H1 (cell line): Measurements from ENCODE around the gene ROR1. TPM values are rescaled to one million over a fixed set of nuclear protein-coding genes. Genes with fewer than 3 reads are reported as not detected.

Experiments used
- CTCF ChIA-PET: fragments of 300-600 bp; sonication (Branson Sonifier 250); formaldehyde crosslinking; loops from one replicate; lab custom pipeline; 2021; ENCODE audit not compliant: partially characterized antibody; lab: Charles Lee
- POLR2A ChIA-PET: fragments of 300-600 bp; sonication (Branson Sonifier 250); formaldehyde crosslinking; loops from one replicate; lab custom pipeline; 2021; ENCODE audit warnings: inconsistent platforms; ENCODE audit not compliant: partially characterized antibody; lab: Charles Lee
- DNase-seq, 2 experiments: peaks; one replicate each; pipeline versions ENCODE4 v3.0.0 to v3.0.0-alpha.2; 2010 to 2022; ENCODE audit warnings: low spot score in 2 of 2, low read depth in 1 of 2, mixed read lengths in 1 of 2
- FAIRE-seq: peaks from 2 replicates; lab custom pipeline; 2011; peaks lifted over from hg19 to GRCh38; lab: Jason Lieb, UNC
- H2AFZ ChIP-seq: 2 replicates; pipeline ENCODE4 v1.8.1; 2012; ENCODE audit warnings: low read length, inconsistent platforms
- H2AK5ac ChIP-seq: 2 replicates; pipeline ENCODE4 v1.6.1; 2013; ENCODE audit warnings: low read depth, low read length
- H2BK120ac ChIP-seq: replicated peaks from 2 replicates; pipeline ENCODE3; 2013; ENCODE audit warnings: low read depth, low read length, inconsistent platforms
- H2BK12ac ChIP-seq: 2 replicates; pipeline ENCODE4 v1.6.1; 2013; ENCODE audit warnings: low read depth, low read length
- H2BK15ac ChIP-seq: 2 replicates; pipeline ENCODE4 v1.6.1; 2013; ENCODE audit warnings: low read length
- H2BK20ac ChIP-seq: 2 replicates; pipeline ENCODE4 v1.6.1; 2013; ENCODE audit warnings: low read length
- H2BK5ac ChIP-seq: 2 replicates; pipeline ENCODE4 v1.6.1; 2013; ENCODE audit warnings: low read depth, low read length
- H3K14ac ChIP-seq: 2 replicates; pipeline ENCODE4 v1.6.1; 2013; ENCODE audit warnings: inconsistent platforms; ENCODE audit not compliant: insufficient read length
- H3K18ac ChIP-seq: 2 replicates; pipeline ENCODE4 v1.6.1; 2013; ENCODE audit warnings: low read length; ENCODE audit errors: extremely low read depth
- H3K23ac ChIP-seq: 2 replicates; pipeline ENCODE4 v1.6.1; 2013; ENCODE audit warnings: inconsistent platforms; ENCODE audit not compliant: insufficient read length
- H3K23me2 ChIP-seq: 2 replicates; pipeline ENCODE4 v1.6.1; 2013; ENCODE audit warnings: low read depth, low read length
- H3K27ac ChIP-seq: 2 replicates; pipeline ENCODE4 v1.6.1; 2011; ENCODE audit warnings: low read depth, low read length, inconsistent platforms
- H3K27me3 ChIP-seq, 4 experiments: replicated peaks in 1 of 4; 1 replicate in 1 of 4; 2 replicates in 3 of 4; pipeline versions ENCODE4 v1.6.1 to v1.8.1; 2011 to 2013; ENCODE audit warnings: low read length in 3 of 4, mild to moderate bottlenecking in 3 of 4, inconsistent platforms in 2 of 4, mixed read lengths in 2 of 4, moderate library complexity in 1 of 4; ENCODE audit not compliant: control insufficient read depth in 3 of 4, insufficient read depth in 3 of 4; ENCODE audit errors: extremely low read depth in 1 of 4
- H3K36me3 ChIP-seq, 4 experiments: 2 replicates each; pipeline versions ENCODE4 v1.6.1 to v1.8.1; 2011 to 2013; ENCODE audit warnings: mild to moderate bottlenecking in 4 of 4, low read length in 3 of 4, moderate library complexity in 2 of 4, control low read depth in 1 of 4, inconsistent platforms in 1 of 4; ENCODE audit not compliant: insufficient read depth in 4 of 4, control insufficient read depth in 2 of 4
- H3K4ac ChIP-seq: replicated peaks from 2 replicates; pipeline ENCODE3; 2013; ENCODE audit warnings: low read length, low read depth, mixed read lengths, inconsistent platforms; ENCODE audit not compliant: insufficient read length
- H3K4me1 ChIP-seq, 4 experiments: replicated peaks in 1 of 4; 1 replicate in 1 of 4; 2 replicates in 3 of 4; pipeline versions ENCODE4 v1.6.1 to v1.8.1; 2011 to 2013; ENCODE audit warnings: low read length in 3 of 4, inconsistent platforms in 2 of 4, mixed read lengths in 1 of 4; ENCODE audit not compliant: insufficient read depth in 4 of 4, control insufficient read depth in 3 of 4
- H3K4me2 ChIP-seq, 2 experiments: 2 replicates each; pipeline versions ENCODE4 v1.6.1 to v1.8.1; 2011 to 2013; ENCODE audit warnings: low read depth in 2 of 2, low read length in 2 of 2, control low read depth in 1 of 2, inconsistent platforms in 1 of 2, mild to moderate bottlenecking in 1 of 2; ENCODE audit not compliant: insufficient read depth in 1 of 2
- H3K4me3 ChIP-seq, 4 experiments: fragments of 200-600, 300-600 bp in 1 of 4; sonication (generic), shearing (Covaris generic), sonication (Bioruptor Twin) in 1 of 4; 2 replicates each; pipeline versions ENCODE4 v1.5.1 to v1.8.1; 2011 to 2016; ENCODE audit warnings: low read length in 4 of 4, low read depth in 3 of 4, control low read depth in 2 of 4, inconsistent platforms in 2 of 4, mild to moderate bottlenecking in 2 of 4, mixed read lengths in 1 of 4, moderate library complexity in 1 of 4; ENCODE audit not compliant: insufficient read depth in 2 of 4; ENCODE audit errors: extremely low read depth in 1 of 4
- H3K56ac ChIP-seq: replicated peaks from 2 replicates; pipeline ENCODE3; 2013; ENCODE audit warnings: low read depth, mild to moderate bottlenecking, mixed read lengths, low read length, inconsistent platforms; ENCODE audit not compliant: insufficient read length
- H3K79me1 ChIP-seq: 2 replicates; pipeline ENCODE4 v1.6.1; 2013; ENCODE audit warnings: low read depth, low read length, control low read depth
- H3K79me2 ChIP-seq, 2 experiments: 2 replicates each; pipeline versions ENCODE4 v1.6.1 to v1.8.1; 2012 to 2013; ENCODE audit warnings: low read length in 2 of 2, mild to moderate bottlenecking in 2 of 2, inconsistent platforms in 1 of 2; ENCODE audit not compliant: insufficient read depth in 2 of 2, control insufficient read depth in 1 of 2
- H3K9ac ChIP-seq, 4 experiments: replicated peaks in 1 of 4; 1 replicate in 1 of 4; 2 replicates in 3 of 4; pipeline versions ENCODE4 v1.6.1 to v1.8.1; 2011 to 2013; ENCODE audit warnings: low read depth in 3 of 4, low read length in 3 of 4, control low read depth in 2 of 4, mild to moderate bottlenecking in 2 of 4, moderate library complexity in 2 of 4, inconsistent platforms in 1 of 4; ENCODE audit errors: extremely low read depth in 1 of 4
- H3K9me3 ChIP-seq, 2 experiments: 2 replicates each; pipeline versions ENCODE4 v1.6.1 to v1.8.1; 2012 to 2013; ENCODE audit warnings: mild to moderate bottlenecking in 2 of 2, moderate library complexity in 2 of 2, control low read depth in 1 of 2, inconsistent platforms in 1 of 2, low read depth in 1 of 2, low read length in 1 of 2, mixed read lengths in 1 of 2; ENCODE audit not compliant: insufficient read depth in 2 of 2
- H4K20me1 ChIP-seq, 2 experiments: replicated peaks in 1 of 2; 2 replicates each; pipeline versions ENCODE3 to v1.8.1; 2011 to 2013; ENCODE audit warnings: inconsistent platforms in 2 of 2, low read length in 2 of 2, mild to moderate bottlenecking in 1 of 2; ENCODE audit not compliant: insufficient read depth in 2 of 2, control insufficient read depth in 1 of 2
- H4K5ac ChIP-seq: 2 replicates; pipeline ENCODE4 v1.6.1; 2013; ENCODE audit warnings: low read length, low read depth, mixed read lengths, inconsistent platforms; ENCODE audit not compliant: insufficient read length
- H4K8ac ChIP-seq: 2 replicates; pipeline ENCODE4 v1.8.0; 2013; ENCODE audit warnings: mild to moderate bottlenecking, moderate library complexity, low read length, inconsistent platforms; ENCODE audit not compliant: insufficient read depth; ENCODE audit errors: extremely low read depth
- H4K91ac ChIP-seq: replicated peaks from 2 replicates; pipeline ENCODE3; 2013; ENCODE audit warnings: low read length, mixed read lengths, inconsistent platforms; ENCODE audit not compliant: insufficient read length
- CBX8 ChIP-seq: fragments of 300-800, 300-1000 bp; sonication (generic); IDR thresholded peaks from 2 replicates; pipeline ENCODE4 v1.7.1; 2016; ENCODE audit warnings: low read depth, low read length, borderline replicate concordance
- CHD2 ChIP-seq: IDR thresholded peaks from 2 replicates; pipeline ENCODE4 v1.6.1; 2012; ENCODE audit warnings: low read length, improper control_type of control experiment
- EZH2 ChIP-seq: fragments of 200-600 bp; sonication (generic); IDR thresholded peaks from 2 replicates; pipeline ENCODE4 v1.7.1; 2012; ENCODE audit warnings: low read depth, mild to moderate bottlenecking, moderate library complexity, low read length, inconsistent platforms; ENCODE audit not compliant: severe bottlenecking
- FOSL1 ChIP-seq: IDR thresholded peaks from 2 replicates; pipeline ENCODE4 v1.6.1; 2011; ENCODE audit warnings: mild to moderate bottlenecking, low read depth, low read length, moderate library complexity; ENCODE audit not compliant: insufficient read depth
- HDAC6 ChIP-seq: IDR thresholded peaks from one replicate; pipeline ENCODE4 v1.7.1; 2012; ENCODE audit warnings: low read depth, mild to moderate bottlenecking, inconsistent platforms, low read length, moderate library complexity
- RBBP5 ChIP-seq: IDR thresholded peaks from 2 replicates; pipeline ENCODE4 v1.7.1; 2012; ENCODE audit warnings: low read depth, mild to moderate bottlenecking, inconsistent platforms, low read length, moderate library complexity, borderline replicate concordance
- SP1 ChIP-seq: IDR thresholded peaks from 2 replicates; pipeline ENCODE4 v1.6.1; 2011; ENCODE audit warnings: low read depth, low read length
- SP2 ChIP-seq: IDR thresholded peaks from 2 replicates; pipeline ENCODE4 v1.6.1; 2012; ENCODE audit warnings: mild to moderate bottlenecking, low read length, inconsistent platforms
- SRF ChIP-seq: IDR thresholded peaks from 2 replicates; pipeline ENCODE4 v1.6.1; 2011; ENCODE audit warnings: mild to moderate bottlenecking, low read depth, low read length, moderate library complexity
- TAF7 ChIP-seq: optimal IDR thresholded peaks from 2 replicates; pipeline ENCODE3; 2011; ENCODE audit warnings: low read depth, mild to moderate bottlenecking, inconsistent platforms, low read length, moderate library complexity, borderline replicate concordance
- YY1 ChIP-seq: IDR thresholded peaks from 2 replicates; pipeline ENCODE4 v1.6.1; 2011; ENCODE audit warnings: low read depth, mild to moderate bottlenecking, low read length
- WGBS, 2 experiments: shearing (Covaris generic) in 1 of 2; methylation state at CpG; one replicate each; pipeline versions ENCODE4 v1.1.6 to v1.1.7; 2013 to 2015; ENCODE audit warnings: low lambda C conversion rate in 2 of 2, mixed read lengths in 2 of 2, inconsistent platforms in 1 of 2, low coverage in 1 of 2, missing lambda C conversion rate in 1 of 2; ENCODE audit not compliant: insufficient replicate concordance in 2 of 2, insufficient coverage in 1 of 2, insufficient read length in 1 of 2; ENCODE audit errors: extremely low coverage in 1 of 2, missing lambda C conversion rate in 1 of 2; 5-methylcytosine and 5-hydroxymethylcytosine counted together
- polyA plus RNA-seq, 7 experiments: library from polyadenylated mRNA; depleted of rRNA in 3 of 7; stranded (reverse) in 5 of 7; unstranded in 2 of 7; fragments of >200 nt in 5 of 7; fragments of 200-250 nt in 2 of 7; gene quantifications; 1 replicate in 5 of 7; 2 replicates in 1 of 7; 4 replicates in 1 of 7; pipeline versions ENCODE4 v1.2.1 to v1.2.3, GENCODE V29; 2011 to 2013; ENCODE audit warnings: missing spikeins in 2 of 7, mixed read lengths in 2 of 7
- total RNA-seq: library from RNA; stranded (reverse); fragmentation: NEBNext Ultra II Directional; extraction: Animal tissue kit (Norgen Biotek cat#: 25700); gene quantifications from 2 replicates; pipeline ENCODE4 v1.2.1, GENCODE V29; 2021
- TF ChIP-seq, protein P1 (sequence below): IDR thresholded peaks from 2 replicates; pipeline ENCODE4 v1.6.1; 2011; ENCODE audit warnings: low read length, improper control_type of control experiment

Gene ROR1
- total and polyA plus RNA-seq, 2 of the 8 experiments (the other 6 are each of a cell fraction or from before 2014, with no cell fraction given), result 33.6 to 73.6 TPM

- H3K4me2 ChIP-seq, result no peak overlapping the region
- DNase-seq, result no peak
- H3K23ac ChIP-seq, result no peak overlapping the region
- POLR2A ChIA-PET, result interaction anchor here (0.9 to 1.7 kb wide), 2 partner anchors 11 to 15 kb away, joined by 3 to 5 read pairs; no protein-coding TSS in a partner anchor
- H3K4me3 ChIP-seq, result no peak overlapping the region
- no peak overlapping the region for H3K4ac ChIP-seq
- no peak overlapping the region for H3K56ac ChIP-seq
- no peak overlapping the region for H2BK15ac ChIP-seq
- no peak overlapping the region for H2BK120ac ChIP-seq
- no peak overlapping the region for H3K9ac ChIP-seq
- H4K8ac ChIP-seq, result no peak overlapping the region
- no peak overlapping the region for H3K18ac ChIP-seq
- 90% methylated on average over 4 of the region's 4 CpGs; no CpG with 5 or more reads in 1 of the 2 experiments for WGBS, 2 experiments
- peak overlapping the region; percentile 47; the same call in 1 of the 2 replicates for H2AK5ac ChIP-seq
- H3K27me3 ChIP-seq, result no peaks in the 10 kb centered on the region
- peaks cover 16 to 98% of the 10 kb centered on the region in 2 experiments for H3K79me2 ChIP-seq
- no peak for FAIRE-seq
- peaks cover 14 to 15% of the 10 kb centered on the region in 2 experiments for H4K20me1 ChIP-seq
- H4K5ac ChIP-seq, result no peak overlapping the region
- no peak for TF ChIP-seq RBBP5
- no peak for TF ChIP-seq SRF
- TF ChIP-seq, protein P1, sequence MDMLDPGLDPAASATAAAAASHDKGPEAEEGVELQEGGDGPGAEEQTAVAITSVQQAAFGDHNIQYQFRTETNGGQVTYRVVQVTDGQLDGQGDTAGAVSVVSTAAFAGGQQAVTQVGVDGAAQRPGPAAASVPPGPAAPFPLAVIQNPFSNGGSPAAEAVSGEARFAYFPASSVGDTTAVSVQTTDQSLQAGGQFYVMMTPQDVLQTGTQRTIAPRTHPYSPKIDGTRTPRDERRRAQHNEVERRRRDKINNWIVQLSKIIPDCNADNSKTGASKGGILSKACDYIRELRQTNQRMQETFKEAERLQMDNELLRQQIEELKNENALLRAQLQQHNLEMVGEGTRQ, result no peak
- TF ChIP-seq TAF7, result no peak
- TF ChIP-seq CBX8, result no peak
- no peak for TF ChIP-seq HDAC6
- TF ChIP-seq EZH2, result no peak
- TF ChIP-seq SP1, result no peak
- TF ChIP-seq FOSL1, result no peak
- no peak for TF ChIP-seq YY1
- no peak for TF ChIP-seq SP2
- TF ChIP-seq CHD2, result no peak
- TF ChIP-seq, all 59 proteins: peak for 0
- no peak overlapping the region for H2AFZ ChIP-seq
- no peak overlapping the region for H2BK5ac ChIP-seq
- no peak overlapping the region for H3K14ac ChIP-seq
- peaks cover 20% of the 10 kb centered on the region for H3K79me1 ChIP-seq
- no peak overlapping the region for H3K27ac ChIP-seq
- no peak overlapping the region for H4K91ac ChIP-seq
- CTCF ChIA-PET, result interaction anchor here (0.9 to 2.7 kb wide), 5 partner anchors 11 to 202 kb away, joined by 4 to 8 read pairs (median 4); no protein-coding TSS in a partner anchor
- H2BK20ac ChIP-seq, result no peak overlapping the region
- H2BK12ac ChIP-seq, result no peak overlapping the region
- no peaks in the 10 kb centered on the region for H3K36me3 ChIP-seq
- H3K9me3 ChIP-seq, result no peaks in the 10 kb centered on the region
- H3K4me1 ChIP-seq, result peaks cover 0 to 19% (median 5%) of the 10 kb centered on the region in 4 experiments; a peak in 4 of 7 replicates
- no peaks in the 10 kb centered on the region for H3K23me2 ChIP-seq
Measured at GRCh38 chr1:63864224-63864641, 90.4 kb downstream of the ROR1 start.
